Loucy (cell line): ENCODE data around the gene C19orf67.

Source experiments
- H2AFZ ChIP-seq: fragments of 200-600 bp; sonication (generic); 2 replicates; pipeline ENCODE4 v1.6.0; 2016; ENCODE audit warnings: antibody characterized with exemption, mild to moderate bottlenecking, low read length, moderate library complexity
- H3F3A ChIP-seq: fragments of 200-600 bp; 2 replicates; pipeline ENCODE4 v1.6.0; 2016; ENCODE audit warnings: antibody characterized with exemption, low read depth, mild to moderate bottlenecking
- H3K27me3 ChIP-seq: fragments of 200-600 bp; sonication (generic); 2 replicates; pipeline ENCODE4 v1.6.1; 2014; ENCODE audit warnings: low read length, mild to moderate bottlenecking; ENCODE audit not compliant: insufficient read depth, poor library complexity, severe bottlenecking
- H3K36me3 ChIP-seq: fragments of 200-600 bp; sonication (generic); 2 replicates; pipeline ENCODE4 v1.6.1; 2016; ENCODE audit warnings: low read length; ENCODE audit not compliant: insufficient read depth
- H3K4me1 ChIP-seq: fragments of 200-600 bp; sonication (generic); 2 replicates; pipeline ENCODE4 v1.5.1; 2014; ENCODE audit warnings: low read length, mild to moderate bottlenecking; ENCODE audit not compliant: insufficient read depth, poor library complexity, severe bottlenecking
- H3K4me2 ChIP-seq: fragments of 200-600 bp; sonication (generic); 2 replicates; pipeline ENCODE4 v1.6.0; 2014; ENCODE audit warnings: antibody characterized with exemption, low read length, low read depth, mild to moderate bottlenecking; ENCODE audit not compliant: poor library complexity, severe bottlenecking
- H3K4me3 ChIP-seq: fragments of 200-600 bp; sonication (generic); 2 replicates; pipeline ENCODE4 v1.5.1; 2014; ENCODE audit warnings: low read length, mild to moderate bottlenecking, mixed read lengths; ENCODE audit not compliant: poor library complexity, severe bottlenecking
- H3K79me2 ChIP-seq: fragments of 200-600 bp; sonication (generic); 2 replicates; pipeline ENCODE4 v1.6.1; 2014; ENCODE audit warnings: low read length; ENCODE audit not compliant: insufficient read depth
- H3K9ac ChIP-seq: fragments of 200-600 bp; sonication (generic); 2 replicates; pipeline ENCODE4 v1.6.0; 2014; ENCODE audit warnings: mild to moderate bottlenecking, low read depth, low read length, moderate library complexity; ENCODE audit not compliant: poor library complexity, severe bottlenecking
- H3K9me2 ChIP-seq: fragments of 200-600 bp; sonication (generic); replicated peaks from 2 replicates; pipeline ENCODE4 v1.6.1; 2016; ENCODE audit warnings: low read depth, low read length, mixed read lengths
- H3K9me3 ChIP-seq: fragments of 200-600 bp; sonication (generic); 2 replicates; pipeline ENCODE4 v1.6.1; 2014; ENCODE audit warnings: mild to moderate bottlenecking, antibody characterized with exemption, low read length, low read depth; ENCODE audit not compliant: insufficient read depth
- H4K20me1 ChIP-seq: fragments of 200-600 bp; sonication (generic); 2 replicates; pipeline ENCODE4 v1.6.0; 2014; ENCODE audit warnings: antibody characterized with exemption, low read length, mild to moderate bottlenecking; ENCODE audit not compliant: insufficient read depth, poor library complexity, severe bottlenecking
- EZH2phosphoT487 ChIP-seq: fragments of 200-600 bp; IDR thresholded peaks from 2 replicates; pipeline ENCODE4 v1.6.1; 2018; ENCODE audit warnings: antibody characterized with exemption, mild to moderate bottlenecking, moderate library complexity, borderline replicate concordance
- TF ChIP-seq, protein P1 (sequence below): fragments of 200-600 bp; sonication (generic); conservative IDR thresholded peaks from 2 replicates; pipeline ENCODE4 v1.5.1; 2014; ENCODE audit warnings: mild to moderate bottlenecking, antibody characterized with exemption, low read length

The C19orf67 gene

GRCh38 chr19:14090509-14091080, 5.0 kb upstream of the C19orf67 start, which contains the start of gene SAMD1:
Gene SAMD1, minus strand, starts transcription at chr19:14090751.
- peaks cover 11% of the 10 kb centered on the region for H4K20me1 ChIP-seq
- H3K9me3 ChIP-seq, result no peaks in the 10 kb centered on the region
- H3K4me2 ChIP-seq, result peak within 1 kb of the TSS; percentile 91
- H3K4me1 ChIP-seq, result peaks cover 17% of the 10 kb centered on the region
- peak within 1 kb of the TSS; percentile 82 for H3K4me3 ChIP-seq
- no peaks in the 10 kb centered on the region for H3K9me2 ChIP-seq
- no peaks in the 10 kb centered on the region; the same call in 1 of the 2 replicates for H3K36me3 ChIP-seq
- peaks cover 17% of the 10 kb centered on the region; the same call in 1 of the 2 replicates for H3K79me2 ChIP-seq
- no peaks in the 10 kb centered on the region for H3K27me3 ChIP-seq
- peak within 1 kb of the TSS; percentile 78 for H2AFZ ChIP-seq
- H3F3A ChIP-seq, result no peaks in the 10 kb centered on the region; the same call in 1 of the 2 replicates
- no peak for TF ChIP-seq EZH2phosphoT487
- TF ChIP-seq, protein P1, sequence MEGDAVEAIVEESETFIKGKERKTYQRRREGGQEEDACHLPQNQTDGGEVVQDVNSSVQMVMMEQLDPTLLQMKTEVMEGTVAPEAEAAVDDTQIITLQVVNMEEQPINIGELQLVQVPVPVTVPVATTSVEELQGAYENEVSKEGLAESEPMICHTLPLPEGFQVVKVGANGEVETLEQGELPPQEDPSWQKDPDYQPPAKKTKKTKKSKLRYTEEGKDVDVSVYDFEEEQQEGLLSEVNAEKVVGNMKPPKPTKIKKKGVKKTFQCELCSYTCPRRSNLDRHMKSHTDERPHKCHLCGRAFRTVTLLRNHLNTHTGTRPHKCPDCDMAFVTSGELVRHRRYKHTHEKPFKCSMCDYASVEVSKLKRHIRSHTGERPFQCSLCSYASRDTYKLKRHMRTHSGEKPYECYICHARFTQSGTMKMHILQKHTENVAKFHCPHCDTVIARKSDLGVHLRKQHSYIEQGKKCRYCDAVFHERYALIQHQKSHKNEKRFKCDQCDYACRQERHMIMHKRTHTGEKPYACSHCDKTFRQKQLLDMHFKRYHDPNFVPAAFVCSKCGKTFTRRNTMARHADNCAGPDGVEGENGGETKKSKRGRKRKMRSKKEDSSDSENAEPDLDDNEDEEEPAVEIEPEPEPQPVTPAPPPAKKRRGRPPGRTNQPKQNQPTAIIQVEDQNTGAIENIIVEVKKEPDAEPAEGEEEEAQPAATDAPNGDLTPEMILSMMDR, result no peak
- peak within 1 kb of the TSS; percentile 72 for H3K9ac ChIP-seq

- H2AFZ ChIP-seq, result peak overlapping the region; percentile 70; the same call in 1 of the 2 replicates
- H3K9me3 ChIP-seq, result no peaks in the 10 kb centered on the region
- no peaks in the 10 kb centered on the region for H3K27me3 ChIP-seq
- peak overlapping the region; percentile 69 for H3K4me2 ChIP-seq
- H3K9me2 ChIP-seq, result no peaks in the 10 kb centered on the region
- peak overlapping the region; percentile 74 for H3K4me3 ChIP-seq
- peaks cover 17% of the 10 kb centered on the region; the same call in 1 of the 2 replicates for H3K79me2 ChIP-seq
- H3K36me3 ChIP-seq, result no peaks in the 10 kb centered on the region; the same call in 1 of the 2 replicates
- H4K20me1 ChIP-seq, result peaks cover 11% of the 10 kb centered on the region
- H3K4me1 ChIP-seq, result peaks cover 17% of the 10 kb centered on the region
- no peaks in the 10 kb centered on the region; the same call in 1 of the 2 replicates for H3F3A ChIP-seq
- peak overlapping the region; percentile 61 for H3K9ac ChIP-seq
- TF ChIP-seq, protein P1, result no peak
These were observed 4.3 kb upstream of the C19orf67 start for GRCh38 chr19:14089662-14090508.

DNA sequence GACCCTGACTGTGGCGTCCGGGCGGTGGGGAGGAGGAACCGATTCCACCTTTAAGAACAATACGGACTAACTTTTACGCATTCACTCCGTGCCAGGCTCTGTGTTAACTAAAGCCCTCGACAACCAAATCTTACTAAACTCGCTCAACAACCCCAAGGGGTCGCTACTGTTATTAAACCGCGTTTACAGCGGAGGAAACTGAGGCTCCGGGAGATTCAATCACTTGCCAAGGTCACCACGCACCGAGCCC, 3.8 kb upstream of the C19orf67 start:
- Histone ChIP-seq H3K9me2 (no peaks in the 10 kb centered on the region), H3K4me3 (peak overlapping the region; percentile 69), H3K9ac (no peak overlapping the region), H2AFZ (no peak overlapping the region), H3K9me3 (no peaks in the 10 kb centered on the region), H3K79me2 (peaks cover 17% of the 10 kb centered on the region; the same call in 1 of the 2 replicates), H3K27me3 (no peaks in the 10 kb centered on the region), H3K4me1 (peaks cover 17% of the 10 kb centered on the region), H4K20me1 (peaks cover 11% of the 10 kb centered on the region), H3F3A (no peaks in the 10 kb centered on the region; the same call in 1 of the 2 replicates), H3K36me3 (no peaks in the 10 kb centered on the region; the same call in 1 of the 2 replicates), H3K4me2 (peak overlapping the region; percentile 69)
- TF ChIP-seq EZH2phosphoT487, result no peak
- TF ChIP-seq, protein P1, result peak; percentile 33
